T-helper 1 cell treated with Interleukin-12 subunit alpha and Interleukin-12 subunit beta and Interleukin-4 antibody, amounts not matched to agents 30 μg/mL and 1 μg/mL, for 36 hours (primary cell): ENCODE measurements around the gene ABCC3.

ENCODE experiments used
- H3K27ac Mint-ChIP-seq: one replicate; pipeline ENCODE4 v1.8.0; 2021; ENCODE audit warnings: mild to moderate bottlenecking, mixed read lengths
- H3K27me3 Mint-ChIP-seq: one replicate; pipeline ENCODE4 v1.8.0; 2021; ENCODE audit warnings: low read depth, mixed read lengths
- H3K36me3 Mint-ChIP-seq: one replicate; pipeline ENCODE4 v1.8.0; 2021; ENCODE audit warnings: low read depth, mixed read lengths
- H3K4me1 Mint-ChIP-seq: one replicate; pipeline ENCODE4 v1.8.0; 2021; ENCODE audit warnings: low read depth, mixed read lengths
- H3K4me3 Mint-ChIP-seq: one replicate; pipeline ENCODE4 v1.8.0; 2021; ENCODE audit warnings: mild to moderate bottlenecking, moderate library complexity, mixed read lengths
- H3K9me3 Mint-ChIP-seq: one replicate; pipeline ENCODE4 v1.8.0; 2021; ENCODE audit warnings: mixed read lengths

The ABCC3 gene

GRCh38 chr17:50599606-50600005 is 35.1 kb upstream of the ABCC3 start:
- H3K9me3 Mint-ChIP-seq = no peaks in the 10 kb centered on the region
- no peaks in the 10 kb centered on the region for H3K27me3 Mint-ChIP-seq
- no peaks in the 10 kb centered on the region for H3K4me1 Mint-ChIP-seq
- no peak overlapping the region for H3K4me3 Mint-ChIP-seq
- no peak overlapping the region for H3K27ac Mint-ChIP-seq
- H3K36me3 Mint-ChIP-seq = no peaks in the 10 kb centered on the region

- Mint-ChIP-seq H3K36me3 (no peaks in the 10 kb centered on the region), H3K4me1 (no peaks in the 10 kb centered on the region), H3K4me3 (no peak overlapping the region), H3K27ac (no peak overlapping the region), H3K27me3 (peaks cover 15% of the 10 kb centered on the region), H3K9me3 (no peaks in the 10 kb centered on the region)
These were observed 32.8 kb upstream of the ABCC3 start for GRCh38 chr17:50601823-50602375.

- H3K9me3 Mint-ChIP-seq = no peaks in the 10 kb centered on the region
- H3K27me3 Mint-ChIP-seq = peaks cover 16% of the 10 kb centered on the region
- no peak overlapping the region for H3K27ac Mint-ChIP-seq
- H3K4me3 Mint-ChIP-seq = no peak overlapping the region
- H3K4me1 Mint-ChIP-seq = no peaks in the 10 kb centered on the region
- H3K36me3 Mint-ChIP-seq = no peaks in the 10 kb centered on the region
These were observed 31.8 kb upstream of the ABCC3 start for GRCh38 chr17:50602836-50603235.

GRCh38 chr17:50603340-50603739 is 31.3 kb upstream of the ABCC3 start:
- Mint-ChIP-seq H3K9me3 (no peaks in the 10 kb centered on the region), H3K27me3 (peaks cover 16% of the 10 kb centered on the region), H3K4me3 (no peak overlapping the region), H3K36me3 (no peaks in the 10 kb centered on the region), H3K4me1 (no peaks in the 10 kb centered on the region), H3K27ac (no peak overlapping the region)

- Mint-ChIP-seq H3K9me3 (no peaks in the 10 kb centered on the region), H3K27ac (no peak overlapping the region), H3K36me3 (no peaks in the 10 kb centered on the region), H3K4me3 (no peak overlapping the region), H3K4me1 (no peaks in the 10 kb centered on the region), H3K27me3 (peaks cover 20% of the 10 kb centered on the region)
These were observed 30.2 kb upstream of the ABCC3 start for GRCh38 chr17:50604513-50604912.

GRCh38 chr17:50605429-50605828 is 29.3 kb upstream of the ABCC3 start:
- peaks cover 20% of the 10 kb centered on the region for H3K27me3 Mint-ChIP-seq
- H3K36me3 Mint-ChIP-seq = no peaks in the 10 kb centered on the region
- no peak overlapping the region for H3K27ac Mint-ChIP-seq
- H3K4me1 Mint-ChIP-seq = no peaks in the 10 kb centered on the region
- no peaks in the 10 kb centered on the region for H3K9me3 Mint-ChIP-seq
- H3K4me3 Mint-ChIP-seq = no peak overlapping the region

- H3K36me3 Mint-ChIP-seq = no peaks in the 10 kb centered on the region
- peaks cover 20% of the 10 kb centered on the region for H3K27me3 Mint-ChIP-seq
- no peak overlapping the region for H3K4me3 Mint-ChIP-seq
- H3K4me1 Mint-ChIP-seq = no peaks in the 10 kb centered on the region
- no peaks in the 10 kb centered on the region for H3K9me3 Mint-ChIP-seq
- H3K27ac Mint-ChIP-seq = no peak overlapping the region
These were observed 27.0 kb upstream of the ABCC3 start for GRCh38 chr17:50607522-50608175.

GRCh38 chr17:50608700-50609379 is 25.8 kb upstream of the ABCC3 start:
- H3K27ac Mint-ChIP-seq = no peak overlapping the region
- H3K4me1 Mint-ChIP-seq = no peaks in the 10 kb centered on the region

GRCh38 chr17:50609380-50610074 is 25.2 kb upstream of the ABCC3 start:
- Mint-ChIP-seq H3K27ac (no peak overlapping the region), H3K9me3 (no peaks in the 10 kb centered on the region), H3K36me3 (no peaks in the 10 kb centered on the region), H3K4me1 (peaks cover 3% of the 10 kb centered on the region), H3K4me3 (no peak overlapping the region), H3K27me3 (peaks cover 20% of the 10 kb centered on the region)

More at GRCh38 chr17:50608700-50609379, 25.8 kb upstream of the ABCC3 start:
- no peak overlapping the region for H3K4me3 Mint-ChIP-seq
- H3K27me3 Mint-ChIP-seq = peaks cover 20% of the 10 kb centered on the region
- H3K9me3 Mint-ChIP-seq = no peaks in the 10 kb centered on the region
- no peaks in the 10 kb centered on the region for H3K36me3 Mint-ChIP-seq

GRCh38 chr17:50611634-50612033 is 23.0 kb upstream of the ABCC3 start:
- H3K27ac Mint-ChIP-seq = no peak overlapping the region
- peaks cover 3% of the 10 kb centered on the region for H3K4me1 Mint-ChIP-seq
- H3K27me3 Mint-ChIP-seq = peaks cover 8% of the 10 kb centered on the region
- H3K4me3 Mint-ChIP-seq = no peak overlapping the region
- no peaks in the 10 kb centered on the region for H3K9me3 Mint-ChIP-seq
- H3K36me3 Mint-ChIP-seq = no peaks in the 10 kb centered on the region

- peaks cover 3% of the 10 kb centered on the region for H3K4me1 Mint-ChIP-seq
- H3K9me3 Mint-ChIP-seq = no peaks in the 10 kb centered on the region
- H3K36me3 Mint-ChIP-seq = no peaks in the 10 kb centered on the region
- peaks cover 4% of the 10 kb centered on the region for H3K27me3 Mint-ChIP-seq
- H3K27ac Mint-ChIP-seq = no peak overlapping the region
- no peak overlapping the region for H3K4me3 Mint-ChIP-seq
These were observed 22.4 kb upstream of the ABCC3 start for GRCh38 chr17:50612281-50612680.

GRCh38 chr17:50613007-50613992 is 21.4 kb upstream of the ABCC3 start:
- H3K27me3 Mint-ChIP-seq = peaks cover 4% of the 10 kb centered on the region
- no peak overlapping the region for H3K27ac Mint-ChIP-seq
- peaks cover 3% of the 10 kb centered on the region for H3K4me1 Mint-ChIP-seq
- H3K36me3 Mint-ChIP-seq = no peaks in the 10 kb centered on the region
- no peak overlapping the region for H3K4me3 Mint-ChIP-seq
- H3K9me3 Mint-ChIP-seq = no peaks in the 10 kb centered on the region

GRCh38 chr17:50614471-50615051 is 20.1 kb upstream of the ABCC3 start:
- H3K9me3 Mint-ChIP-seq = no peaks in the 10 kb centered on the region
- H3K4me1 Mint-ChIP-seq = peaks cover 3% of the 10 kb centered on the region
- H3K4me3 Mint-ChIP-seq = no peak overlapping the region
- H3K27me3 Mint-ChIP-seq = no peaks in the 10 kb centered on the region
- no peaks in the 10 kb centered on the region for H3K36me3 Mint-ChIP-seq
- no peak overlapping the region for H3K27ac Mint-ChIP-seq

- H3K36me3 Mint-ChIP-seq = no peaks in the 10 kb centered on the region
- peaks cover 3% of the 10 kb centered on the region for H3K4me1 Mint-ChIP-seq
- no peak overlapping the region for H3K4me3 Mint-ChIP-seq
- peaks cover 3% of the 10 kb centered on the region for H3K27me3 Mint-ChIP-seq
- no peak overlapping the region for H3K27ac Mint-ChIP-seq
- H3K9me3 Mint-ChIP-seq = no peaks in the 10 kb centered on the region
These were observed 18.9 kb upstream of the ABCC3 start for GRCh38 chr17:50615828-50616227.
